GM19455 (cell line): ENCODE data around the gene CDHR3.
A peak's percentile ranks its signal among the peaks of the same experiment; 100 is the strongest.

ENCODE experiments used
- ATAC-seq: cut with Tn5 transposase; IDR thresholded peaks from one replicate; pipeline ENCODE4 v1.9.1; 2021; ENCODE audit not compliant: unreplicated experiment

Gene CDHR3

GRCh38 chr7:106048706-106049020 is 85.6 kb downstream of the CDHR3 start:
- no peak for ATAC-seq

DNA sequence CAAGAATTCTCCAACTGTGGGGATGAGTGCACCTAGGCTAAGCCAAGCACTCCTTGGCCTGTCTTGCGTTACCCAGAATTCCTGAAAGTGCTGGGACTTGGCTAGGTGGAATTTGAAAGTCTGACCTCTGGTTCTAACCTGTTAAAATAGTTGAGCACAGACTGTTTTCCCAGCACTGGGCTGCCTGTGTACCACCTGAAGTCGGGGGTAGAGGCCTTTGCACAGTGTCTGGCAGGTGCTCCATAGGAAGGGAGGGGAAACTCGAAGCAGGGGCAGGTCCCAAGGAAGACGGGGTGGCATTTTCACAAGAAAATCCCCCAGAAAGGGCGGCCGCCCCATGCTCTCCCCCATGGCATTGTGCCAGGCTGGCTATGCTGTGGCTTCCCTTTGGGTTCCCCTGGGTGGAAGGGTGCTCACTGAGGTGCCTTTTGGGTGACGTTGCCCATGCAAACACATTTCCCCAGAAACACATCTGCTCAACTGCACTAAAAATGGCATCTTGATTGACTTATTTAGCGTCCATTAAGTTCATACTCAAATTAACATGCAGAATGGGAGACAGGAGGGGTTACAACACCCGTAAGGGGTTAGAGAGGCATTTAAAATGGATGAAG is 86.2 kb downstream of the CDHR3 start:
- no peak for ATAC-seq

- ATAC-seq, result no peak
These were observed 87.1 kb downstream of the CDHR3 start for GRCh38 chr7:106050002-106050745.

- no peak for ATAC-seq
These were observed 87.7 kb downstream of the CDHR3 start for GRCh38 chr7:106050746-106051117.

DNA sequence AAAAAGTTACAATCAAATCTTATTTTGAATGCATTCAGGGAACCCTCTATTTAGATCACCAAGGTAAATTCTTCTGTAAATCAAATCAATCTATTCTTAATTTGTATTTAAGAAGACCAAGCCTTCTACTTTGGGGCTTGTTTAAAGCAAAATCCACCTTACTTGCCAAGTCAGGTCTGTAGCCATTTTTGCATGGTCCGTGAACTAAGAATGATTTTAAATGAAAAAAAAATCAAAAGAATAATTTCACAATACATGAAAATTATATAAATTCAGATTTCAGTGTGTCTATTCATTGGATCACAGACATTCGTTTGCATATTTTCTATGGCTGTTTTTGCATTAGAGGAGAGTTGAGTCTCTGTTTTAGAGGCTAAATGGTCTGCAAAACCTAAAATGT is 89.6 kb downstream of the CDHR3 start:
- ATAC-seq, result no peak

GRCh38 chr7:106053109-106053508 is 90.0 kb downstream of the CDHR3 start:
- ATAC-seq, result no peak

DNA sequence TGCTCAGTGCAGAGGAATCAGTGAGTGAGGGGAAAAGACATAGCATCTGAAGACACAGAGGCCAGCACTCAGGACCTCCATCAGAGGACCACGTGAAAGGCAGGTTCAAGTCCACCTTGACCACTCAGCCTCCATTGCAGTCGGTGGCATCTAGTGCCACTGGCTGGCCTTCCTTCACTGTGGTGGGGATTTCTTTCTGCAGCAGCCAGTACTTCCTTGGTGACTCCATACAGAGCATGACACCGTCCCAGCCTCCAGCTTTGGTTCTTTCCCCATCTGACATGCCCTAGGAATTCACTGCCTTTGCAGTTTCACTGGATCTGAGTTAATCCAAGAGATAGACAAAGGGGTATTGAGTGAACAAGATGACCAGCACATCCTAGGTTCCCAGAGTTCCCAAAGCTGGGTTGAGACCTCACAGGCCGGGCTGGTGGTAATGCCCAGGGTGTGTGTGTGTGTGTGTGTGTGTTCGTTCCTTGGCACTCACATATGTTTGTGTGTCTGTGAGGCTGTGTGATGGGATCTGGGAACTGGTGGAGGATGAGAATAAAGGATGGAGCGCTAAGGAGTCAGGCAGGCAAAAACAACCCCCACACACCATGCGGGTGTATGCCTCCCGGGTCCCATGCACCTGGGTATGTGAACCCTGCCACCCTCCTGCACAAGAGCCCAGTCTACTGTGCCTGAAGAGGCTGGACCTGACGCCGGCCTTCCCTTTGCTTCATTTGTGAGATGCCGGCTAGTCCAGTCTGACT is 91.3 kb downstream of the CDHR3 start:
- ATAC-seq, result no peak

GRCh38 chr7:106054971-106055532 is 92.0 kb downstream of the CDHR3 start:
- ATAC-seq, result no peak

DNA sequence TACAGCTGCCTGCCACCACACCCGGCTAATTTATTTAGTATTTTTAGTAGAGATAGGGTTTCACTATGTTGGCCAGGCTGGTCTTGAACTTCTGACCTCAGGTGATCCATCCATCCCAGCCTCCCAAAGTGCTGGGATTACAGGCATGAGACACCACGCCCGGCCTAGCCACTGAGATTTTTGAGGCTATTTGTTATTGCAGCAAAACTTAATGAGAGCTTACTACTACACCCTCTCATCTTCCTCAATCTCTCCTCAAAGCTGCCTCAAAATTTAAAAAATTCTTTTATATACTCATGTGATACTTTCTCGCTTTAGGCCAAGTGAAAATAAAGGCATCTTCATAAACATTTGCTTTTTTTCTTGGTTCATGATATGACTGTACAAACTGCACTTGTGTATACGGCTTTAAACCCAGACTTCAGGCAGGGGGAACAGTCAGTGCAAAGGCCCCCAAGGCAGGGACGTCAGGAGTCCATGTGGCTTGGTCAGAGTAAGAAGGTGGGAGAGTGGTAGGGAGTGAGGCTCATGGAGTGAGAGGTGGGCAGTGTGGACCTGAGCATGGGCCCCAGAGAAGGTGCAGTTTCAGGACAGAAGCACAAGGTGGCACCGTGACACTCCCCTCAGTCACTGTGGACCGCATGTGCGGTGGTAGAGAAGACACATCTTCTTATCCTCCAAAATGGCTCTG is 93.6 kb downstream of the CDHR3 start:
- ATAC-seq, result no peak

DNA sequence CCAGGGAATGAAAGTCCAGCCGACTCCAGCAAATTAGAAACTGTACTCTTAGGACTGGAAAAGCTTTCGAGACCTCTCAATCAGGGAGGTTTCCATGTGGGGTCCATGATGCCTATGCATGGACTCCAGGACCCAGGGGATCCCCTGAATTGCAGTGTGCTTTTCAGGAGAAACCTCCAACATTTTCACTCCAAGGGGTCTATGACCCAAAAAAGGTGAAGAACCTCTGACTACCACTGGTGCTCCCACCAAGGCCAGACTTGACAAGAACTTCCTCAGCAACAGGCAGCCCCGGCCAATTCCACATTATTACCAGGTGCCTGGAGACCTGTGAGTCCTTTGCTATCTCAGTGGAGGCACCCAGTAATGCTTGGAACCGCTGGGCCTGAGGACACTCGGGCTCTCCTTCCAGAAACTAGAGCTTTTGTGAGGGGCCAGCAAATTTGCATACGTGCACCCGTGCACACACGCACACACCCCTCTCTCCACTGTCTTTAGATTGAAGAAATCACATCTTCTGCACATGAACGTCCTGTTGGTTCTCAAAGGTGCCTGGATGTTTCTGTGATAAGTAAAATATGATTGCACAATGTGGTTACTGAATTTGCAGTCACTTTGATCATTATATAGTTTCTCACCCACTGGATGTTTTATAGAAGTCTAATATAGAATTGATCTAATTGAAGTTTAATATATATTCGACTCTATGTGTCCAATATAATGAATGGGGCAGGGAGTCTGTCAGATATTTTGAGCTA is 94.3 kb downstream of the CDHR3 start:
- ATAC-seq, result no peak

DNA sequence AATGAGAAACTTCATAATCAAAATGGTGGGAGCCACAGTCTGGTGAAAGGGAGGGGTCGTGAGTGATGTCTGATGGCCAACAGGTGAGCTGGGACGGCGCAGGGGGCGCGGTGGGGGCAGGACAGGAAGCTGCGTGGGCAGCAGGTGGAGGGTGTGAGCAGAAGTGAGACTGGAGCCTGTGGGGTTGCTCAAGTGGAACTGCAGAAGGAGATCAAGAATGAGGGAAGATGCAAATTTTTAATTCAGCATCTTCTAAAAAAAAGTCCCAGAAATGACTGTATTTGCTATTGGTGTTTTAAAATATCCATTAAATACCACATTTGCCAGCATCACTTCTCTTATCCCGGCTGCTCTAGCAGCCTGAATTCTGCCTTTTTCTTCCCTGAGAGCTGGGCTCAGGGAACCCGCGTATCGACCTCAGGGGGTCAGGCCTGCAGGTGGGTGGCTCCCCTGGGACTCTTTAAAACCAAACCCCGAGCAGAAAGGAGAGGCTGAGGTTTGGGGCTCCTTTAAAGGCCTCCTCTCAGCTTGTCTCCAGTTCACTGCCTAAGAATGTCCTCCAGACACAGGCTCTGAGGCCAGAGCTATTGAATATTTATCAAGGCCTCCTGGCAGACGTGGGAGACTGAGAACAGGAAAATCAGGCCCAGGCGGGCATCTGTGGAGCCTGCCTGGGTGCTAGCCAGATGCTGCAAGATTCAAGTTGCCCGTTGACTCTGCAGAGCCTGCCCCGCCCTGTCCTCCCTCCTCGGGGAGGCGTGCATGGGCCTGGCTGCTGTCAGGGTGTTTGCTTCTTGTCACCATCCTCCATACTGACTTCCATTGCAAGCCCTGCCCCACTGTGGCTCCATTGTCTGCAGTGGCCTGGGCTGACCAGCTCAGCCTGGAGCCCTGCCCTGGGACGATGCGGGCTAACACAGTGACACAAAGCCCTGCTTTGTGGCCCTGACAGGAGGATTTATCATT is 95.2 kb downstream of the CDHR3 start:
- ATAC-seq, result peak; percentile 61

DNA sequence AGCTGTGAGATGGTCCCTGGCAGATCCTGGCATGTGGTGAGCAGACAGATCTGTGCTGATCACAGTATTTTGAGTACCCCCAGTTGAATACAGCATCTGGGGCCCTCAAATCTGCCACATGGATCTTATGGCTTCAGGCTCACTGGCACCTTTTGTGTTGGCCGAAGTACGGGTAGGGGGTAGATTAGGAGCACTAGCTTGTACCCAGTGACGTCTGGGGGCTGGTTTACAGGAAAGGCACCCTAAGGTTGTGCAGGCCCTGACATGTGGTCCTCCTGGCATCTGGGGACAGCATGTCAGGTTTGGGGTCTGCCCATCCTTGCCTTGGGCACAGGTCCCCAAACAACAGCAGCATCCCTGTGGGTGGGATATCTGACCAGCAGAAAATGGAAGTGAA is 95.9 kb downstream of the CDHR3 start:
- no peak for ATAC-seq

DNA sequence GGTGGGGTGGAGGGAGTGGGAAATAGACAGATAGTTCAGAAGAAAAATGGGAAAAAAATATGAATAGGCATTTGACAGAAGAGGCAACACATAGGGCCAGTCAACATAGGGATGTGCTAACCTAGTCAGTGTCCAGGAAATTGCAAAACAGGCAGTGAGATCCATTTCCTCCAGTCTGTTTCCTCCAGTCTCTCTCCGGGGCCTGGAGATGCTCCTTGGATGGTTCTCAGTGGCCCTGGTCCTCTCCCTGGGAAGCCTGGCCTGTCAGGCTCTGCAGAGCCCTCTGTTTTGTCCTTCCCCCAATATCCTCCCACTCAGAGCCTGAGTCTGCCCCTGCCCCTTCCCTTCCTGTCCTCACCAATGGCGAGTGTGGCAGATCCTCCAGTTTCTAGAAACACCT is 96.5 kb downstream of the CDHR3 start:
- no peak for ATAC-seq

DNA sequence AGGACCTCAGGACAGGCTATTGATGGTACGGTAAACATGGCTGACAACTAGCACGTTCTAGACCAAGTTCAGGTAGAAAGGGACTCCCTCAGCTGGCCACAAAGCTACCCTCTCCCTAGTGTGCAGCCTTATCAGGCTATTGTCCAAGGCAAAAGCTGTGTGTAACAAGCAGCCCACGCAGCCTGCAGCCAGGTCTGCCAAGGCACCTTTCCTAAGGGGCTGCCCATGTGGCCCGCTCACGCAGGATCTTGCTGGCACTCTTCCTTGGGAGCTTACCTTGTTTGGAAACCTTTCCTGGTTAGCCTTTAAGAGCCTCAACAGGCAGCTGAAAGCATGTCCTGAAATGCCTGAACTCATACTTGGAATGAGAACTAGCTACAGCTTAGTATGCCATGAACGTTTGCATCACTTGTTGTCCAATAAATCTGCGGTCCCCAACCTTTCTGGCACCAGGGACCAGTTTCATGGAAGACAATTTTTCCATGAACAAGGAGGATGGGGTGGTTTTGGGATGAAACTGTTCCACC is 97.4 kb downstream of the CDHR3 start:
- no peak for ATAC-seq

- no peak for ATAC-seq
These were observed 98.4 kb downstream of the CDHR3 start for GRCh38 chr7:106061301-106061979.

DNA sequence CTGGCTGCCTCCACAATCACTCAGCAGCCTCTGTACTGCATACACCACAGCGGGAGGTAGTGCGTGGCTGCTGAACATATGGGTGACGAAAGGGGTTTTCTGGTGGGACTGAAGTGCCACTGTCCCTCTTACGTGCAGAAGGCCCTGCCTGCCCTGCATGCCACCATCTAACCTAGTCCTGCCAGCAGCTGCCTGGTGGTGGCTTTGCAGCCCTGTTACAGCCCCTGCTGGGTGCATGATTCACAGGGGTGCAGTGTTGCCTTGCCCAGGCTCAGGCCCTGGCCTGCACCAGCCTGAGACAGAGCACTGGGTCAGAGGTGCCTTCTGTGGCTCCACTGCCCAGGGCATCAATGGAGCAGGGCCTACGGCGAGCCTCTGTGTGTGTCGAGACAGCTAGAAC is 98.9 kb downstream of the CDHR3 start:
- no peak for ATAC-seq

- ATAC-seq, result no peak
These were observed 99.5 kb downstream of the CDHR3 start for GRCh38 chr7:106062521-106062931.

GRCh38 chr7:106063024-106063423 is 100.0 kb downstream of the CDHR3 start:
- ATAC-seq, result no peak

- ATAC-seq, result no peak
These were observed 100.6 kb downstream of the CDHR3 start for GRCh38 chr7:106063692-106064091.
